ENCODE measurements around the gene EHMT1.
"Not testable (repeated sequence)": the region's sequence is repeated elsewhere in the genome, so short reads cannot be mapped to it uniquely, and the experiment has no call there.

Gene EHMT1

GRCh38 chr9:137878146-137878941 is 259.5 kb downstream of the EHMT1 start:
- DNase-seq = no peak

- DNase-seq = no peak
Measured at GRCh38 chr9:137879052-137879451, 260.2 kb downstream of the EHMT1 start.

GRCh38 chr9:137879566-137880150 is 260.9 kb downstream of the EHMT1 start:
- DNase-seq = no peak

- DNase-seq = no peak
Measured at GRCh38 chr9:137880160-137880975, 261.6 kb downstream of the EHMT1 start.

GRCh38 chr9:137880976-137881530 is 262.2 kb downstream of the EHMT1 start:
- DNase-seq = no peak

GRCh38 chr9:137881591-137882505 is 263.0 kb downstream of the EHMT1 start:
- no peak for DNase-seq

- DNase-seq = no peak
Measured at GRCh38 chr9:137882506-137882821, 263.7 kb downstream of the EHMT1 start.

GRCh38 chr9:137883977-137884376 is 265.2 kb downstream of the EHMT1 start:
- DNase-seq = not testable (repeated sequence)

GRCh38 chr9:137884547-137884946 is 265.7 kb downstream of the EHMT1 start:
- not testable (repeated sequence) for DNase-seq

- DNase-seq = not testable (repeated sequence)
Measured at GRCh38 chr9:137885121-137885520, 266.3 kb downstream of the EHMT1 start.

All from NCI-H774 (cell line).